Right ventricle myocardium inferior (tissue), 1 donor: ENCODE data around the gene TYW5. TPM values are rescaled to one million over a fixed set of nuclear protein-coding genes. Genes with fewer than 3 reads are reported as not detected.

Experiments
- ATAC-seq: fragments of 200-7000 bp; cut with Tn5 transposase; one replicate; pipeline ENCODE4 v1.9.1; 2020; ENCODE audit warnings: mild to moderate bottlenecking, moderate library complexity
- DNase-seq: peaks from one replicate; pipeline ENCODE4 v3.0.0; 2021; ENCODE audit errors: missing footprints
- intact Hi-C: fragments of 100-400 bp; cut with DNase I; formaldehyde crosslinking; loops from one replicate; pipeline ENCODE4 v1.11.0; 2022
- long read RNA-seq: library from polyadenylated mRNA; unstranded; transcript quantifications from one replicate; pipeline ENCODE4 v2.0.0, GENCODE V29; 2021
- total RNA-seq: library from RNA; stranded (reverse); fragmentation: NEBNext Ultra II Directional; extraction: Animal tissue kit (Norgen Biotek cat#: 25700); gene quantifications from one replicate; pipeline ENCODE4 v1.2.1, GENCODE V29; 2021
- donor health status: DM: no; HTN: yes; CAD: no; lungs with severe emphysema.

Gene TYW5, protein sequence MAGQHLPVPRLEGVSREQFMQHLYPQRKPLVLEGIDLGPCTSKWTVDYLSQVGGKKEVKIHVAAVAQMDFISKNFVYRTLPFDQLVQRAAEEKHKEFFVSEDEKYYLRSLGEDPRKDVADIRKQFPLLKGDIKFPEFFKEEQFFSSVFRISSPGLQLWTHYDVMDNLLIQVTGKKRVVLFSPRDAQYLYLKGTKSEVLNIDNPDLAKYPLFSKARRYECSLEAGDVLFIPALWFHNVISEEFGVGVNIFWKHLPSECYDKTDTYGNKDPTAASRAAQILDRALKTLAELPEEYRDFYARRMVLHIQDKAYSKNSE
- total RNA-seq, result 2.7 TPM
- long read RNA-seq, full-length matches to known transcripts, result 1 of 1 reads
- long read RNA-seq, partial matches to known transcripts, result 0 of 1 reads
- long read RNA-seq, other reads (novel, unspliced or antisense), result 0 of 1 reads

DNA sequence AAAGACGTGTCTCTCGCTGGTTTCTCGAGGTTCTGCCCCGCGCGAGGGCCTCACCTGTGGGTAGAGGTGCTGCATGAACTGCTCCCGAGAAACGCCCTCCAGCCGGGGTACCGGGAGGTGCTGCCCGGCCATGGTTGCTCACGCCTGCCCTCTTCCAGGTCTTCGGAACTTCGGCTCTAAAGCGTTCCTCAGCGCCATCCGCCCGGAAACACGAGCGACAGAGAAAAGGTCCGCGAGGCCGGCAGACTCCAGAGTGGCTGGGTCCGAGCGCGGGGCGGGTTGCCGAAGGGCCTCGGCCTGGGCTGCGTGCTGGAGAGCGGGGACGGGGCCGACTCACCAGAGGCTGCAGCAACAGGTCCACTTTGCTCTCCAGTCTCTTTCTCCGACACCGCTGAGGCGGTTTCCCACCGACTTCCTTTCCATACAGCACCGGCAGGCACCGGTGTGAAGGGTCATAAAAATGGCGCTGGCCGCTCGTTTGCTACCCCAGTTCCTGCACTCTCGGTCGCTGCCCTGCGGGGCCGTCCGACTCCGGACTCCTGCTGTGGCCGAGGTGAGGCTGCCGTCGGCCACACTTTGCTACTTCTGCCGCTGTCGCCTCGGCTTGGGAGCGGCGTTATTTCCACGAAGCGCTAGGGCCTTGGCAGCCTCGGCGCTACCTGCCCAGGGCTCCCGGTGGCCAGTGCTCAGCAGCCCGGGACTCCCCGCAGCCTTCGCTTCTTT is at the start of gene TYW5, which contains the start of gene MAIP1:
Gene TYW5, minus strand, starts transcription at position 153 of the 723 bp plus-strand sequence. Its CDS starts 21 bp downstream, at position 132.
Gene MAIP1, plus strand, starts transcription at position 244 of the 723 bp plus-strand sequence. Its CDS starts 217 bp downstream, at position 461.
- DNase-seq (peak; percentile 91), ATAC-seq (peak; percentile 95)
- intact Hi-C loops, result no loop called here

DNA sequence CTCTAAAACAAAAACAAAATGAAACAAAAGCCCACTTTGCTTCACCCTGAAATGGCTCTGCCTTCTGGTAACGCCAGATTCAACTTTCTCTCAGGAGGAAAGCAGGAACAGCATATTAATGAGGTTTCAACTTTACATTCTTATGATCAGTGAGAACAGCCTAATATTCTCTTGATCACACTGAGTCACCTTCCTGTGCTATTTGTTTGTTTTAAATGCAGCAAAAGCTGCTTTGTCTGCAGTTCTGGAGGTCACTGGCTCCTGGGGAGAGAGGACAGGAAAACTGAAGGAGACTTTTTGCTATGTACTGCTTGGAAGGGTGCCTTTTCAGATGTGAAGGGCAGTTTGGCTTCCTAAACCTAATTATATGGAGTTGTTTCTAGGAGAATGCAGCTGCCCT is 48.2 kb upstream of the TYW5 start:
- no peak for ATAC-seq
- intact Hi-C loops, result no loop called here
- no peak for DNase-seq

DNA sequence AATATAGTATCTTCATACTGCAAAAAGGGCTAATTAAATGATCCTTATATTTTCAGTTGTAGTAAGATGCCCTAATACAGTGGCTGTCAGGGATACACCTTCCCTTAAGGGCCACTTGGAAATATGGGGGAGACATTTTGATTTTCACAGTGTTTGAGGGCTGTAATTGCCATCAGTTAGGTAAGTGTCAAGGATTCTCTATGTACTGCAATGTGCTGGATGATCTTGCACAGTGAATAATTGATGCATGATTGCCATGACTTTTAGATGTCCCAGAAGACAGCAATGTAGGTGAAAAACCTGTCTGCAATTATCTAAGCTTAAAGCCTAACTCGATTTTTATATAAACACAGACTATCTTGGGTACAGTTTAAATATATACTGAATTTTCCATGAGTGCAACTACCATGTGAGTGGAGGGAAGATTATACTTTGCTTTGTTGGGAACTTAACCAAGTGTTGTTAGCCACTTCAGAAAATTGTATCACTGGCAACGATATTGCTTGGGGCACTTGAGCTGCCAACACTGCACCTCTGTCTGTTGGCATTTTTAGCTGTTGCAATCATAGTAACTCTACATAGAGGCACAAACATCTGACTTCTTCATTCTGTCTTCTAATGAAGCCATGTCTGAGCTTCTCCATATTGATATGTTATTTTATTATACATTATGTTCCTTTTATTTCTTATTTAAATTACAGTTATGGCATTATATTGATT is 45.3 kb upstream of the TYW5 start:
- intact Hi-C loops, result no loop called here
- no peak for DNase-seq
- peak; percentile 83 for ATAC-seq

DNA sequence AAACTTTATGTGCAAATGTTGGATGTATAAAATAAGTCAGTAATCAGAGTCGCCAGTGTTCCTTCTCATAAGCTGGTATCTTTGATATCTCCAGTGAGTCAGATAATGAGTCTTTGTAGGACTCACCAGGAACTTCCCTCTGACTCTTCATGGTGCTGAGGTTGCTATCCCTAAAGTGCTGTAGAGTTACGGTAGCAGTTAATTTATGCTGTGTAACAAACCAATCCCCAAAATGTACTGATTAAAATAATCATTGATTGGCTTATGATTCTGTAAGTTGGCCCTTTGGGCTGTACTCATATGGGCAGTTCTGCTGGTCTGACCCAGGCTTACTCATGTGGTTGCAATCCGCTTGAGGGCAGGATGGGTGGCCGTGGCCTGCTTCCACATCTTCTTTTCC is 43.9 kb upstream of the TYW5 start:
- intact Hi-C loops, result no loop called here
- ATAC-seq, result no peak
- DNase-seq, result no peak

DNA sequence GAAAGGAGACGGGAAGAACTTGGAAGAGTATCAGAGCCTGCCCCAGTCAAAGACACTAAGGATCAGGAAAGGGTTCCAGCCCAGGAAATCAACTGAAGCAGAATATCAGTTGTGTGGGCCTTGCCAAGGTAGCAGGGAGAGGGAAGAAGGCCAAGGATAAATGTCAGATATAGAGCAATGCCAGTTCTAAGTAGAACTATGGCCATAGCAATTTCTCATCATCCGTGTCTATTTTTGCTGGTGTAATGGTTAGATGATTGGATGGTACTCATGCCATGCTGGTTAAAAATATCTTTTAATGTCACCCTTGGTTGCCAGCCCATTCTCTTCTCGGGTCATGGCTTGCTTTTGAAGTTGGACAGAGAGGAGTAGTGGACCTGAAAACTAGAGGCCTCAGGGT is 42.0 kb upstream of the TYW5 start:
- intact Hi-C loops, result no loop called here
- ATAC-seq (peak; percentile 45), DNase-seq (no peak)

DNA sequence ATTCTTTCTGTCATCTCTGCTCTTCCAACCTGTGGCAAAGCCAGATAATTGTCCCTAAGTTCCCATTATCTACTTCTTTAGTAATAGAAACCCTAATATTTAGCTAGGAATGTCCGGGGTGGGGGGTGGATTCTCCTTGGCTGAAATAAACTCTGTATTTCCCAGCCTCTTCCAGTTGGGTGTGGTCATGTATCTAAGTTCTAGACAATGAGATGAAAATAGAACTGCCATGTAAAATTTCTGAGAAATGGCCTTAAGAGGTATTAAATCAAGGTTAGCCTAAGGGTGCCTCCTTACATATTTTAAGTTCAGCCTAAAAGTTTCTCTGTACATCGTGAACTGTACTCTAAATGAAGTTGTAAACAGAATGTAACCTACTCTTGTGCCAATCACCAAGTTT is 39.6 kb upstream of the TYW5 start:
- ATAC-seq (no peak), DNase-seq (no peak)
- intact Hi-C loops, result no loop called here

DNA sequence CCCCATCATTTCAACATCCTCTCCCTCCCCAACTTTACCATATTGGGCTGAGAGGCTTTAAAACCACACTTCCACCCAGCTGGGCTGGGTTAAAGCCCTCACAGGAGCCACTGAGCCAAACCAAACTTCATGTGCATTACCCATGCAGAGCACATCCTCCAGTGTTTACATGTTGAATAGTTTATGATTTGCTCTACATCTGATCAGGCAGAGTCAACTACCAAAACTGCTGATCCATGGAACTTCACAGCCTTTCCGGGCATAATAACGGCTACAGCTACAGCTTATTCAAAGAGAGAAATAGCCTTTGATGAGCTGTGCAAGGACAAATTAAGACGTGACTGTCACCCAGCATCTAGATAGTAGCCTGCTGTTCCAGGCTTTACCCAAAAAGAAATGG is 39.1 kb upstream of the TYW5 start:
- DNase-seq, result no peak
- intact Hi-C loops, result no loop called here
- ATAC-seq, result no peak

DNA sequence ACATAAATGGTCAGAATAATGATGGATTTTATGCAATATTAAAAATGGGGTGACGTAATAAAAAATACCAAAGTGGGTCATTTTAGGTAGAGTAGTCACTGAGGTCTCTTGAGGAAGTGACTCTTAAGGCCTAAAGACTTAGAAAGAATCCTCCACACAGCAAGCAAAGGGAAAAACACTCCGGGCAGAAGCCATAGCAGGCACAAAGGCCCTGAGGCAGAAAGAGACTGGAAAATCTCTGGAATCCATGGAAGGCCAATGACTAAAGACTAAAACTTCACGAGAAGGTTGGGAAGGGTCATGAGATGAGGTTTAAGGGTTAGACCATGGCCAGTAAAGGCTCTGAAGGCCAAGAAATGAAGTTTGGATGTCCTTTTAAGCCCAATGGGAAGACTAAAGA is 37.0 kb upstream of the TYW5 start:
- ATAC-seq, result no peak
- intact Hi-C loops, result no loop called here
- DNase-seq, result no peak

DNA sequence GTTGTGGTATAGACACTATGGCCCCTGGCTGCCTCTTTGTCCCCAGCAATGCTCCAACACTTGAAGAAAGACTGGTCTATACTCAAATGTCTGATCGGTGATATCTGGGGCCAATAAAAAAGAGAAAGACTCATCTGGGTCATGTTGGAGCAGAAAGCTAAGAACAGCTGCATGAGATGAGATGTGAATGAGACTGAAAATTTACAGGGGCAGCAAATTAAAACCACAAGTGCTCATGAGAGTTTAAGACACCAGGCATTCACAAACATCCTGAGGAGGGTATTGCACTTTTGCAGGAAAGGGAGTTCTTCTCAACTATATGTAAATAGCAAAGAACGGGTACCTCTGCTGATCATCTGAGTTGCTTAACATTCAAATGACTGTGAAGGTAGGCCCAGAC is 36.4 kb upstream of the TYW5 start:
- intact Hi-C loops, result no loop called here
- no peak for DNase-seq
- ATAC-seq, result no peak

DNA sequence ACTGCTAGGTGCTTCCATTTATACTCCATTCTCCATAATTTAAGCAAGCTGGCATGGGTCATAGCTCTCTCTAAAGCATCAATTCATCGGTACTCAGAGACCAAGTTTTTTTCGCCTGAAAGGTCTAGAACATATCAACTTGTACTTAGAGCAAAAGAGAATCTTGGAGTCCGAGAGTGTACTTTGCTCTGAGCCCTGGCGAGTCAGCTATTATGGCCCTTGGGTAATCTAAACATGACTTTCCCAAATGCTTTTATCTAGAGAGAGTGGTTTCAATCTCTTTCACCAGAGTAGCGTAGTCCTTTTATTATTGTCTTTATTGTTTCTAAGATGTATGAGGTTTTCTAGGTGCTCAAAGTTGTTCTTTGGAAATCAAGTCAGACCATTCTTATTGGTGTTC is 34.5 kb upstream of the TYW5 start:
- intact Hi-C loops, result loop anchor here (5.0 kb wide), 1 partner anchor 167 kb away; no protein-coding TSS in a partner anchor
- ATAC-seq (no peak), DNase-seq (no peak)

DNA sequence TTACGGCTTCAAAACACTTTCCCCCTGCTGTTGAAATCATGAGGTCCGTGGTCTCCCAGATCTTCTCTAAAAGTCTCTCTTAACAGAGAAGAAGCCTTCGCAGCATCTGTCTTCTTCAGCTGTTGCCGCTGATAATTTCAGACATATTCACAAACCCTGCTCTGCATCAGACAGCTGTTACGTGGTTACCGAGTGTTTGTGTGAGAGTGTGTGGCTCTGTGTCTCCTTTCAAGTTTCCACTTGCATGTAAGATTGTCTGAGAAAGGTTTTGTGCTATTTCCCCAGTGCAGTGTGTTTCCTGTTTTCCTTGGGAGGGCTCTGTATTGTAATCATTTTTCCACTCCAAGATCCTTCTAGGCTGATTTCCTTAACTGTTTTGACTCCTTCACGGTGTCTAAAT is 32.9 kb upstream of the TYW5 start:
- DNase-seq (no peak), ATAC-seq (no peak)

DNA sequence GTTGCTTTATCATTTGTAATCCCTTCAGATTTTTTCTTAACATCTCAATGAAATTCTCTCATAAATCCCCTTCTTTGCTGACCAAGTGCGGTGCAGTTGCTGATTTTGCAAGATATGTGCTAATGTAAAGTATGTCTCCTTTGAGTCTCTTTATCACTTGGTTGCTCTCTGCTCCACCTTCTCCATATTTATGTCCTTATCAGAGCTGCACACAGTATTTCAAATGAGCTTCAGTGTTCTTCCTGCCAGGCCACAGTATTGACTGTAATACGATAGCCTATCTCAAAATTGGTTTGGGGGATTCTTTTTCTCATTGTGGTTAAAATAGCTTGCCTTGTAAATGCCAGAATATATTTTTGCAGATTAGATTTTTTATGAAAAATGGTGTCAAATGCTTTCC is 32.3 kb upstream of the TYW5 start:
- ATAC-seq (no peak), DNase-seq (no peak)
- intact Hi-C loops, result loop anchor here (2.0 to 5.0 kb wide), 2 partner anchors 170 to 319 kb away; partner anchors contain the start of gene SPATS2L

More for the DNA sequence above, 32.9 kb upstream of the TYW5 start:
- intact Hi-C loops, result loop anchor here (5.0 kb wide), 1 partner anchor 169 kb away; no protein-coding TSS in a partner anchor

DNA sequence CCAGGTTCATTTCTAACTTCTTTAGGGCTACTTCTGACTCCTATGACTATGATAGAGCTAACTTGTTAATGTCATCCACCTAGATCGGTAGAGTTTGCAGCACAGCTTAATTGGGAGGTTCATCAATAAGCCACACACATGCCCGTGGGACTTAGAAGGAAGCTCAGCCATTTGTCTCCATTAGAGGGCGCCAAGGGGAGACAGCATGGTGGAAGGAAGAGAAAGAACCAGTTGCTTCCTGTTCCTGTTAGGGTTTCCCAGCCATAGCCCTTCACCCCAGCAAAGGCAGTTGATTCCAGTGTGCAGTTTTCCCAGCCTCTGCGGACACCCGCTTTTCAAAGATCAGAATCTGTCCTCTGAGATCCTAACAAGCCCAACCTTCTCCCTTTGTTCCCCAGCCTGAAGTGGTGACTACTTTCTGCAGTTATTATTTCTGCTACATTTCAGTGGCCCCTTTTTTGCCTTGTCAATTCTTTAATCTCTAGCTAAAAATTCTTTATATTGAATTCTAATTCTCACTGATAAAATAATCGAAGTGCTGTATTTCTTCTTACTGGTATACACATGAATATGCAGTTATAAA is 30.4 kb upstream of the TYW5 start:
- no peak for DNase-seq

DNA sequence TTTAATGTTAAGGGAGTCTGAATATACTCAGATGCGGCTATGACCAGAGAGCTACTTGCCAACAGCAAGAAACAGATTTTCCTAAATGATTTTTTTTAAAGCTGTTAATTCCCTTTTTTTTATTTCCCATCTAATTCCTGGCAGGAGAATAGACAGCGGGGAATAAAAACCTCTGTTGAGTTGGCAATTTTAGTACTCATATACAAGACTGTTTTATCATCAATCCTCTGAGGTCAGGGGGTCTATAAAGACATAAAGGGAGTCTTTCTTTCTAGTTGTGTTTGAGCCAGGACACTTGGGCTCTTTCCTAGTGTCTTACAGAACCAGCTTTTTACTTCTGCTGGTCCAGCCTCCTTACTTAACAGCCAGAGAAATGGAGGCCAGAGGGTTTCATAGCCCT is 29.5 kb upstream of the TYW5 start:
- DNase-seq (no peak), ATAC-seq (no peak)
- intact Hi-C loops, result loop anchor here (5.0 kb wide), 1 partner anchor 173 kb away; no protein-coding TSS in a partner anchor

More for the DNA sequence above, 30.4 kb upstream of the TYW5 start:
- intact Hi-C loops, result loop anchor here (2.0 to 5.0 kb wide), 2 partner anchors 172 to 321 kb away; partner anchors contain the start of gene SPATS2L
- peak; percentile 84 for ATAC-seq

DNA sequence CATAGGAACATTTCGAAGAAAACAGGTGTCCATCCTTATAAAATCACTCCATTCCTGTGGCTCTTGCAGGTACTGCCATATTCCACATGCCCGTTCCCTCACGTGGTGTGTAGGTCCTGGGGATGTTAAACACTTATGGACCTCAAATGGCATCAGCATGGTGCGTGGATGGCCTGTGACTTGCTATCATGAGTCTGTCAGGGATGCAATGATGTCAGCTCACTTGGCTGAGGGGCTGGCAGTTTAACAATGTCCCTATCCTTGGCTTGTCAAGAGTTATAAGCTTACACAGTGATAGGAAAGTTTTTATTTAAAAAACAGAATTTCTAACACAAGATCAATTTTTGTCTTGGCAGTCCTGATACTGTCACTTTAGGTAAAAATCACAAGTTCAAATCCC is 28.9 kb upstream of the TYW5 start:
- intact Hi-C loops, result no loop called here
- DNase-seq (no peak), ATAC-seq (no peak)

DNA sequence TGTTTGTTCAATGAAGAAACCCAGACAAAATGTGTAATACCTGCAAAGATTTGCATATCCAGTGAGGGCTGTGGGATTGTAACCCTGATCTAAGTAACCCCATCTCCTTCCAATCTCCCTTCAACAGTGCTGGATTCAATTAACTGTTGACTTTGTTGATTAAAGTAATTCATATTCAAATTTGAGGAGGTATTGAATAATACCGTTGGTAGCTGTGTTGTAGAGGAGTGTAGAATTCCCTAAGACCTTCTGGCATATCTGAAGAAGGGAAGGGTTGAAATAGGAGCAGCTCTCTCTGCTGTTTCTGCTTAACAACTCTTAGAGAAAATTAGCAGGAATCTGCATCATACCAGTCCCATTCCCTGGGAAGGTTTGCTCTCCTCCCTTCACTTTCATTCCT is 28.2 kb upstream of the TYW5 start:
- DNase-seq (no peak), ATAC-seq (no peak)
- intact Hi-C loops, result no loop called here

DNA sequence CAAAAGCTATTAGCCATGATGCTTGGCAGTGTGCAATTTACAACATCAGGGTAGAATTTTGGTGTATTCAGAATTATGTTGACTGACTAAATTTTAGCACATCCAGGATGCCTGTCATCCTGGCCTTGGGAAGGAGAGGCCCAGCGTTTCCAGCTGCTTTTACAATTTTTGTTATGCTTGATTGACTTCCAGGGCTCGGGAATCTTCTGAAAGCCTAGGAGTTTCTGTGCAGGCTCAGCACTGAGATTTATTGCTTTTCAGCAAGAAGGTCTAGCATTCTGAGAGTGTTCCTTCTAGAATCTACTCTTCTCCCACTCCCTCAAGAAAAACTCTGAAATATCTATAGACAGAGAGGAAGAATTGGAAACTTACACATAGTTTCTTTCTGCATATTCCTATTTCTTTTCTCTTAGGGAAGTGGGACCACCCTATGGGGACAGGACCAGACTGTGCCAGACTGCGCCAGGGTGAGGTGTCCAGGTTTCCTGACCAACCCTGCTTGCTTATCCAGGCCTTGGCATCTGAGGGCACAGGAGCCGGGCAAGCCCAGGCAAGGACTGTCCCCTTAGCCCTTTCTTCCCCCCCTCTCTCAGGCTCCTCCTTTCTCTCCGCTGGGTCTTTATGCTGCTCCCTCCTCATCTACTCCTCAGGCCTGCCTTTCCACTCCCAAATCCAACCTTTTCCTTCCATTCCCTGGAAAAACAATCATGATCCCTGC is 27.0 kb upstream of the TYW5 start:
- intact Hi-C loops, result no loop called here
- ATAC-seq (no peak), DNase-seq (no peak)
